Peyer's patch (tissue), 4 donors: ENCODE results near the gene PNMA8B. TPM values are rescaled to one million over a fixed set of nuclear protein-coding genes. Genes with fewer than 3 reads are reported as not detected.
A peak's percentile ranks its signal among the peaks of the same experiment; 100 is the strongest.

ENCODE experiments used
- DNase-seq, 3 donors: peaks; one replicate each; pipeline ENCODE4 v3.0.0-alpha.2; 2017 to 2019
- H3K27ac ChIP-seq, 4 donors: fragments of 200-600 bp; sonication (generic); one replicate each; pipeline ENCODE4 v1.5.1; 2016 to 2019
- H3K27me3 ChIP-seq, 2 donors: fragments of 200-600 bp; sonication (generic); one replicate each; pipeline ENCODE4 v1.5.1; 2019
- H3K36me3 ChIP-seq, 3 donors: fragments of 200-600 bp; sonication (generic); one replicate each; pipeline ENCODE4 v1.5.1; 2016 to 2019
- H3K4me1 ChIP-seq, 4 donors: fragments of 200-600 bp; sonication (generic); one replicate each; pipeline ENCODE4 v1.5.1; 2016 to 2019
- H3K4me3 ChIP-seq, 4 donors: fragments of 200-600 bp; sonication (generic); 1 replicate in 3 of 4; 2 replicates in 1 of 4; pipeline ENCODE4 v1.5.1; 2016 to 2019; ENCODE audit warnings: mild to moderate bottlenecking in 1 of 4
- H3K9me3 ChIP-seq, 4 donors: fragments of 200-600 bp; sonication (generic); one replicate each; pipeline ENCODE4 v1.5.1; 2016 to 2019; ENCODE audit warnings: mild to moderate bottlenecking in 1 of 4
- POLR2A ChIP-seq, 2 donors: fragments of 450-650 bp; IDR thresholded peaks; one replicate each; pipeline ENCODE4 v1.5.1; 2017; ENCODE audit warnings: antibody characterized with exemption in 2 of 2, mild to moderate bottlenecking in 2 of 2, moderate library complexity in 2 of 2
- total RNA-seq, 4 donors: library from RNA; depleted of rRNA; stranded (reverse); fragments of >200 nt; gene quantifications; one replicate each; pipeline ENCODE4 v1.1.0, GENCODE V29; 2016
- TF ChIP-seq, protein P1 (sequence below), 6 experiments: fragments of 450-650 bp in 4 of 6; fragments of 200-600 bp in 2 of 6; sonication (generic) in 1 of 6; IDR thresholded peaks; one replicate each; pipeline ENCODE4 v1.5.1; 2017 to 2019; ENCODE audit warnings: antibody characterized with exemption in 6 of 6, mild to moderate bottlenecking in 3 of 6, moderate library complexity in 1 of 6

Gene PNMA8B, protein sequence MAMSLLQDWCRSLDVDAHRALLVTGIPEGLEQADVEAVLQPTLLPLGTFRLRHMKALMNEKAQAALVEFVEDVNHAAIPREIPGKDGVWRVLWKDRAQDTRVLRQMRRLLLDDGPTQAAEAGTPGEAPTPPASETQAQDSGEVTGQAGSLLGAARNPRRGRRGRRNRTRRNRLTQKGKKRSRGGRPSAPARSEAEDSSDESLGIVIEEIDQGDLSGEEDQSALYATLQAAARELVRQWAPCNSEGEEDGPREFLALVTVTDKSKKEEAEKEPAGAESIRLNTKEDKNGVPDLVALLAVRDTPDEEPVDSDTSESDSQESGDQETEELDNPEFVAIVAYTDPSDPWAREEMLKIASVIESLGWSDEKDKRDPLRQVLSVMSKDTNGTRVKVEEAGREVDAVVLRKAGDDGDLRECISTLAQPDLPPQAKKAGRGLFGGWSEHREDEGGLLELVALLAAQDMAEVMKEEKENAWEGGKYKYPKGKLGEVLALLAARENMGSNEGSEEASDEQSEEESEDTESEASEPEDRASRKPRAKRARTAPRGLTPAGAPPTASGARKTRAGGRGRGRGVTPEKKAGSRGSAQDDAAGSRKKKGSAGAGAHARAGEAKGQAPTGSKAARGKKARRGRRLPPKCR
- total RNA-seq, result 1 to 10 TPM in 1 of 4 donors, under 1 TPM in 2, not detected in 1; 0.38 to 1.7 (median 0.67) TPM

DNA sequence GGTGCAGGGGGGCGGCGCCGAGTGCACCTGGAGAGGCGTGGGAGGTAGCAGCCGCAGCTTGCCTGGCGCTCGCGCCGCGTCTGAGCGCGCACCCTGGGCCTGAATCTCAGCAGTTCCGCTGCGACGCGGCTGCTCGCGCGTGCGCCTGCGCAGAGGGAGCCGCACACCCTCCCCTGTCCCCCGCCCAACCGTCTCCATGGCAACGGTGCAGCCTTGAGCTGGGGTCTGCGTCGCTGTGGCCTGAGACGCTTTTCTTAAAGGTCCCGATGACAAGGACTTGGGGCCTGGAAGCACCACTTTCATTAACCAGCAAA, at the start of gene PNMA8B:
PNMA8B (minus strand) TSS at position 82 of the 314 bp plus-strand sequence. CDS start 402 bp downstream, outside the sequence.
- no peak within 1 kb of the TSS for H3K27ac ChIP-seq
- H3K36me3 ChIP-seq, result no peaks in the 10 kb centered on the region
- TF ChIP-seq POLR2A (IDR thresholded peaks at IDR 0.05), result no peak
- TF ChIP-seq, protein P1, sequence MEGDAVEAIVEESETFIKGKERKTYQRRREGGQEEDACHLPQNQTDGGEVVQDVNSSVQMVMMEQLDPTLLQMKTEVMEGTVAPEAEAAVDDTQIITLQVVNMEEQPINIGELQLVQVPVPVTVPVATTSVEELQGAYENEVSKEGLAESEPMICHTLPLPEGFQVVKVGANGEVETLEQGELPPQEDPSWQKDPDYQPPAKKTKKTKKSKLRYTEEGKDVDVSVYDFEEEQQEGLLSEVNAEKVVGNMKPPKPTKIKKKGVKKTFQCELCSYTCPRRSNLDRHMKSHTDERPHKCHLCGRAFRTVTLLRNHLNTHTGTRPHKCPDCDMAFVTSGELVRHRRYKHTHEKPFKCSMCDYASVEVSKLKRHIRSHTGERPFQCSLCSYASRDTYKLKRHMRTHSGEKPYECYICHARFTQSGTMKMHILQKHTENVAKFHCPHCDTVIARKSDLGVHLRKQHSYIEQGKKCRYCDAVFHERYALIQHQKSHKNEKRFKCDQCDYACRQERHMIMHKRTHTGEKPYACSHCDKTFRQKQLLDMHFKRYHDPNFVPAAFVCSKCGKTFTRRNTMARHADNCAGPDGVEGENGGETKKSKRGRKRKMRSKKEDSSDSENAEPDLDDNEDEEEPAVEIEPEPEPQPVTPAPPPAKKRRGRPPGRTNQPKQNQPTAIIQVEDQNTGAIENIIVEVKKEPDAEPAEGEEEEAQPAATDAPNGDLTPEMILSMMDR (IDR thresholded peaks at IDR 0.05), result no peak
- no peaks in the 10 kb centered on the region for H3K9me3 ChIP-seq
- H3K4me1 ChIP-seq, result peaks cover 0 to 23% (median 4%) of the 10 kb centered on the region in 4 donors
- peak in 1 of 3 donors; percentile 48 for DNase-seq
- peak within 1 kb of the TSS in 2 of 4 donors; percentile 29 to 38 for H3K4me3 ChIP-seq
- H3K27me3 ChIP-seq, result peaks cover 0 to 4% of the 10 kb centered on the region in 2 donors

DNA sequence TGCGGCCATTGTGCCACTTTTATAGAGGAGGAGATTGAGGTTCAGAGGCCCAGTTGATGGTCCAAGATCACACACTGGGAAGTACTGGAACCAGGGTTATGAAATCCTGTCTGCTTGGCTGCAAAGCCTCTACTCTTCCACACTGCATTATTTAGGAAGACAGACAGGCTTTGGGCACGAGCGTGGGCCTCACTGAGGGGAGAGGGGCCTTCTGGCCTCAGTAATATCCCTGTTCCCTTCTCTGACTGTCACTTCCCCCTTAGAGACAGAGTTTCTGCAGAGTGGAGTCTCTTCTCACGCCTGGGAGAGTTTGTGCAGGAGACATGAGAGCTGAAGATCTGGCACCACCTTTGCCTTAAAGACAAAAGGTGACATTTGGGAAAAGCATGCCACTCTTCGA, 49.0 kb upstream of the PNMA8B start:
- no peak for TF ChIP-seq POLR2A (IDR thresholded peaks at IDR 0.05)
- TF ChIP-seq, protein P1 (IDR thresholded peaks at IDR 0.05), result no peak

DNA sequence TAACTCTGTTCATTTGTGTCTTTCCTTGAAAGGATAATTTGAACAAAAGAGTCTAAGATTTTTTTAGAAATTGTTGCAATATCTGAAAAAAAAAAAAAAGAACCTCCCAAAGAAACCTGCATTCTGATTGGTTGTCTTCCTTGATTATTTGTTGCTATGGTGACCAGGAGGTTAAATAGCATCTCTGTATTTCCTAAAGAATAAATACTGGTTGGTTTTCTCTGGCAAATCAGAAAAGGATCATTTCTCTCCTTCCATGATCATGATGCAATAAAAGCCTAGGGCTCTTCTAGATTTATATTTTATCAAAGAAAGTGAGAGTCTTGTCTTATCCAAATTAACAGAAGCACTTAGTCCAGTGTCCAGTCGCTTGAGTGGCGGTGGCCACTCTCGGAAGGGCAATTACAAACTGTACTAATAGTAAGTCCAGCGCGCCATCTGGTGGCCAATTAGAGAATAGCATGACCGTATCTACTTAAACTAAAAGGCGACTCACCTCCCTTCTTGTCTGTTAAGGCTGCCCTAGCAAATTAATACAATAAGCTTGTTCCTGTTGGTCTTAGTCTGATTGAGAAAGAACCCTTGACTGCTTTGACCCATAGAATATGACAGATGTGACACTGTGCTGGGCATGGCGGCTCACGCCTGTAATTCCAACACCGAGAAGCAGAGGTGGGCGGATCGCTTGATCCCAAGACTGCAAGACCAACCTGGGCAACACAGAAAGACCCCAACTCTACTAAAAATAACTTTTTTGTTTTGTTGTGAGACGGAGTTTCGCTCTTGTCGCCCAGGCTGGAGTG, 47.0 kb upstream of the PNMA8B start:
- TF ChIP-seq, protein P1 (IDR thresholded peaks at IDR 0.05), result peak; percentile 84 to 95 (median 90)
- no peak for TF ChIP-seq POLR2A (IDR thresholded peaks at IDR 0.05)
- H3K27me3 ChIP-seq, result no peaks in the 10 kb centered on the region
- H3K9me3 ChIP-seq, result no peaks in the 10 kb centered on the region
- DNase-seq, result peak; percentile 80 to 98 (median 95)
- H3K27ac ChIP-seq, result no peak overlapping the region
- H3K36me3 ChIP-seq, result no peaks in the 10 kb centered on the region
- H3K4me1 ChIP-seq, result no peaks in the 10 kb centered on the region
- no peak overlapping the region for H3K4me3 ChIP-seq

More for the DNA sequence above, 49.0 kb upstream of the PNMA8B start:
- Histone ChIP-seq H3K4me3 (no peak overlapping the region), H3K4me1 (no peaks in the 10 kb centered on the region), H3K27me3 (no peaks in the 10 kb centered on the region), H3K27ac (no peak overlapping the region), H3K36me3 (no peaks in the 10 kb centered on the region), H3K9me3 (no peaks in the 10 kb centered on the region)
- DNase-seq, result no peak

DNA sequence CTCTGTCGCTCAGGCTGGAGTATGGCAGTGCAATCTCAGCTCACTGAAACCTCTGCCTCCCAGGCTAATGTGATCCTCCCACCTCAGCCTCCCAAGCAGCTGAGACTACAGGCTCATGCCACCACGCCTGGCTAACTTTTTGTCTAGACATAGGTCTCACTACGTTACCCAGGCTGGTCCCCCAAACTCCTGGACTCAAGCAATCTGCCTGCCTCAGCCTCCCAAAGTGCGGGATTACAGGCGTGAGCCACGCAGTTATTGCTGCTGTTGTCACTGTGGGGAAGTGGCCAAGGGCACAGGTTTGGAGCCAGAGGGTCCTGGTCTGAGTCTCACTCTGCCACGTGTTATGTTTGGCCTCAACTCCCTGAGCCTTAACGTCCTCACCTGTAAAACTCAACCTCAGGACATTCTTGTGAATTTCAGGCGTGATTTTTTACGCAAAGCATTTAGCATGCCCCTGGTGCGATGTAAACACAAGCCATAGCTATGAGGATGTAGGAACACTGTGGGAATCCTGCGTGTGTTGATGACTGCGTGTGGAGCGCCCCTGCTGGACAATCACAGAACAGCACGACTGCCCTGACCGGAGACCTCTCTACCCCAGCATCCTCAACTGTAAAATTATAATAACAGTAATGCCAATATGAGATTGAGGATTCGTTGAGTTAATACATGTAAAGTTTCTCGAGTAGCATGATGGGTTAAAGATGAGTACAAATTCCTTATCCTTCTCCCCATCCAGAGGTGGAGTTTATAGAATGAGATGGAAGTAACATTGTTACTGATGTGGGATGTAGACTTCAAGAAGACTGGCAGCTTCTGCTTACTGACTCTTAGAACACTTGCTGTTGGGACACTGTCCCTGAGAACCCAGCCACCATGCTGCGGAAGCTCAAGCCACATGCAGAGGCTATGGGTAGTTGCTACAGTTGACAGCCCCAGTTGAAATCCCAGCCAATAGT, 41.8 kb upstream of the PNMA8B start:
- DNase-seq, result peak; percentile 61 to 86 (median 70)
- H3K27ac ChIP-seq, result no peak overlapping the region
- H3K4me3 ChIP-seq, result no peak overlapping the region
- no peaks in the 10 kb centered on the region for H3K4me1 ChIP-seq
- TF ChIP-seq POLR2A (IDR thresholded peaks at IDR 0.05), result no peak
- TF ChIP-seq, protein P1 (IDR thresholded peaks at IDR 0.05), result peak; percentile 68 to 92 (median 70)
- H3K36me3 ChIP-seq, result no peaks in the 10 kb centered on the region
- H3K9me3 ChIP-seq, result no peaks in the 10 kb centered on the region
- H3K27me3 ChIP-seq, result no peaks in the 10 kb centered on the region
